C4-2B (cell line): ENCODE results near the gene ATF7IP.

ENCODE experiments used
- CTCF ChIP-seq: fragments of 450-650 bp; conservative IDR thresholded peaks from 2 replicates; pipeline ENCODE4 v1.5.1; 2017; ENCODE audit warnings: mild to moderate bottlenecking
- ZFX ChIP-seq: fragments of 450-650 bp; IDR thresholded peaks from 2 replicates; pipeline ENCODE4 v1.6.1; 2017

- no peak for TF ChIP-seq ZFX
- TF ChIP-seq CTCF, result no peak
Measured at GRCh38 chr12:14393751-14394150, 28.3 kb downstream of the ATF7IP start.
